Measurements from ENCODE around the gene VPS33B.
A peak's percentile ranks its signal among the peaks of the same experiment; 100 is the strongest.
"Not testable (repeated sequence)": the region's sequence is repeated elsewhere in the genome, so short reads cannot be mapped to it uniquely, and the experiment has no call there.

VPS33B gene

DNA sequence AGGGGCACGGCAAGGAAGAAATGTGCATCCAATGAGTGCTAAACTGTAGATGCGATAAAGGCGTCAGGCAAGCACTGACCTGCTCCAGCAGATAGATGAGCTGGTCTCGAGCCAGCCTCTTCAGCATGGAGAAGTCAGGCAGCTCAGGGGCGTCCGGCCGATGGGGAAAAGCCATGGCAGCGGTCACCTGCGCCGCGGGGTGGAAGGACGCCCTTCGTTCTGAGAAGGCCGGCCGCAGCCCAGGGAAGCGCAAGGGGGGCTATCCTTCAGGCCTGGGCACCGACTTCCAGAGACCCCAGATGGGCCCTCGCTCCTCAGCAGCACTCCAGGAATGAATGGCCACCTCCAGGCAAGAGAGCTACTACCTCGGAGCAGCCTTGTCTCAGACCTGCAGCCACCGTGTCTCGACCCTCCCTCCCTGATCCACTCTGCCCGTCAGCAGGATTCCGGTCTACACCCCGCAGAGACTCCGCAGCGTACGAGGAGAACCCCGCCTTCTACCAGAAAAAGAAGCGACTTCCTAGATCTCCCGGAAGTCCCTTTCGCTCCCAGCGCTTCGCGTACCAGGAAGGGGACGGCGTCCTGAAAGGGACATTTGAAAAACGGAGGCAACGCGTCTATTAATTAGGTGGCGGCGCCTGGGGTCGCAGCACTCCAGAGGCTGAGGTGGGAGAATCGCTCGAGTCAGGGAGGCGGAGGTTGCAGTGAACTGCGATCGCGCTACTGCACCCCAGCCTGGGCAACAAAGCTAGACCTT lies at the start of gene VPS33B:
Gene VPS33B, minus strand, starts transcription at position 520 of the 757 bp plus-strand sequence. Its CDS starts 345 bp downstream, at position 175.
- DNase-seq = peak; percentile 97

DNA sequence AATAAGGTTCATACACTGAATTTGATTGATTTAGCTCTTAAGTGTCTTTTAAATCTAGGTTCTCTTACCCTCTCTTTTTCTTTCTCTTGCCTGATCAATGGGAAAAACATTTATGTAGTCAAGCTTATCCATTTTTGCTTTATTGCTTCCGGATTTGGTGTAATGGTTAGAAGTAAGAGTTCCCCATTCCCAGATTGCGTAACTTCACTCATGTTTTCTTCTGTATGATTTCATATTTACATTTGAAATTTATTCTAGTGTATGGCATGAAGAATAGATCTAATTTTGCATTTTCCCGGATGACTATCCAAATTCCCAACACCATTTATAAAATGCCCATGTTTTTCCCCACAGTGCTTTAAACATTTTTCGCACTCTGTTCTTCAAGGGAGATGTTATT lies 49.8 kb upstream of the VPS33B start:
- no peak for DNase-seq

DNA sequence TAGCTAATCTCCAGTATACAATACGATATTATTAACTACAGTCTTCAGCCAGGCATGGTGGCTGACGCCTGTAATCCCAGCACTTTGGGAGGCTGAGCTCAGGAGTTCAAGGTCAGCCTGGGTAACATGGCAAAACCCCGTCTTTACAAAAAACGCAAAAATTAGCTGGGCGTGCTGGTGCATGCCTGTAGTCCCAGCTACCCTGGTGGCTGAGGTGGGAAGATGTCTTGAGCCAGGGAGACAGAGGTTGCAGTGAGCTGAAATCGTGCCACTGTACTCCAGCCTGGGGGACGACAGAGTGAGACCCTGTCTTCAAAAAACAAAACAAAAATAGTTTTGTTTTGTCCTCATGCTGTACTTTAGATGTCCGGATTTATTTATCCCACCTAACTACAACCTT lies 48.5 kb upstream of the VPS33B start:
- no peak for DNase-seq

DNA sequence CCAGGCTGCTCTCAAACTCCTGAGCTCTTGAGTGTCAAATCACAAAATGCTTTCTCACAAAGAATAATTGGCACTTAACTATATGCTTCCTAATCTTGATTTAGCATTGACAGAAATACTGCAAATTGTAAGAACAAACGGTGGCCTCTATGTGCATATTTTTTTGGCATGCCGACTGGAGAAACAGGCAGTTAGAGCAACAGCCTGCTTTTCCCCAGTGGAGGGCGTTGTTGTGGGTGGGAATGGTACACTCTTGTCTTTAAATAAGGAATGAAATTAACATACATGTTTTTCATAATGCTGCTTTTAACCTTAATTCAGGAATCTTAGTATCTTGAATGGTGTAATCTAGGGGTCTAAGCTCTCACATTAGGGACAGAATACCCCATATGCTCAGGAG lies 46.6 kb upstream of the VPS33B start:
- no peak for DNase-seq

DNA sequence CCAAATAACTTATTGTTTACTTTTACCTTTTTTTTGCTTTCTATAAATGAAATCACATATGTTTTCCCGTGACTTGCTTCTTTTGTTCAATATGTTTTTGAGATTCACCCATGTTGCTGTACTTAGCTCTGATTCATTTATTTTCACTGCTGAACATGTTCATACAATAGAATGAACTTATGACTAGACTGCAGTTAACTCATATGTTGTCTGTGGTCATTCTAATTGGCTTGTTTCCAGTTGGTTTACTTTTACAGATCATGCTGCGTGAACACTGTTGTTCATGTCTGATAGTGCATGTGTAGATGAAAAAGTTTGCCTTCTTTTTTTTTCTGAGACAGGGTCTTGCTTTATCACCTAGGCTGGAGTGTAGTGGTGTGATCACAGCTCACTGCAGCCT lies 46.0 kb upstream of the VPS33B start:
- DNase-seq = no peak

DNA sequence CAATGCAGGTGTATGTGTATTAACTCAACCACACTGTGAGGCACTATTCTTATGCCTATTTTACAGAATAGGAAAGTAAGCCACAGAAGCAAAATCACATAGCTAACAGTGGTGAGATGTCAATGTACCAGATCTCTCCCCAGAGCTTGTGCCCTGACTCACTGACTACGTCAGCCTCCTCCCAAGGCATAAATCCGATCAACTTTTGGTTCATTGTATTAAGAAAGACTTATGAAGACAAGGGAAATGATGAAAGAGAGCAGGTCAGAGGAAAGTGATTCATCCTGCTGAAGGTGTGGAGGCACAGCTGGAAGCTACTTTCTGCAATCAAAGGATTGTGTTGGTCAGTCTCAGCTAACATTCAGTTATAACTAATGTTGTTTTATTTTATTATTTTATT lies 44.6 kb upstream of the VPS33B start:
- DNase-seq = no peak

DNA sequence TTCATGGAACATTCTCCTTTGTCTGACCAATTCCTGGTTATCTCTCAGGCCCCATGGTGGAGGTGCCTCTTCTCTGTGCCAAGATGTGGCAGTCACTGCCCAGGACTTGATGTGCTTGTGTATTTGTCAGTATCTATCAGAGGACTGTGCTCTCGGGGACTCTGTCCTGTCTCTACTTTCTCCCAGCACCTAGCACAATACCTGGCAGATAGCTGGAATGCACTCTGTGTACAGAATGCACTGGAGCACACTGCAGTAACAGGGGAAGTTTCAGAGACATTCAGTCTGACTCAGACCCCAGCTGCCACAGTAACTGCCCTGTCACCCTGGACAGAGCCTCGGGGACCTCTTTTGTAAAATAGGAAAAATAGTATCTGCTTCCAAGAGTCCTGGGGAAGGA lies 43.1 kb upstream of the VPS33B start:
- no peak for DNase-seq

DNA sequence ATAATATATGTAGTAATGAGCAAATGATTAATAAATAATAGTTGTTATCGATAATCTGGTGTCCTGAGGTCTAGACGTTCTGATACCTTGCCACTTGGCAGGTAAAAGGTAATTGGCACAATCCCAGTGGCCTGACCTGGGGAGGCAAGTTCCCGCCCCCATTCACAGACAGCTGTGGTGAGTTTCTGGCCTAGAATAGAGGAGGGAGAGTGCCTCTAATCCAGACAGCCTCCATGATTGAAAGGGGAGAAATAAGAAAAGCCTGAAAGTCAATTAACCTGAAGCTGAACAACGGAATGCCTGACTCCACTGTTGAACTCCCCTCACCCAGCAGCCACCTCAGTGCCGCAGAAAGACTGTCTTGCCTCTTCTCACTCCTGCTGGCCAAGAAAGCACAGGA lies 39.6 kb upstream of the VPS33B start:
- DNase-seq = no peak

DNA sequence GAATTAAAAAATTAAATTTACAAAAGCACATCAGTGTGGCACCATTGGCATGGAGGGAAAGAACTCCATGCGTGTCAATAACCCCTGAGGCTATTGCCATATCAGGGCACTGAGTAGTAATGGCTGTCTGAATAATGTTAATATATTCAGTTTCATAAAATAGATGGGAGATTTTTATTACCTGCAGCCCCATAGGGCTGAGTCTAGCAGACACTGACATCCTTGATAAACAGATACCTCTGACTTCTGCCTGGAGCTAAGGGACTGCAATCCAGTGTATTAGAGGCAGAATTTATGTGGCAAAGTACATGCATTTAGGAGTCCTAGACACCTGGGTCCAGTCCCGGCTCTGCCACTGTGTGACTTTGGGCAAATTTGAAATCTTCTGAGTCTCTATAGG lies 38.8 kb upstream of the VPS33B start:
- no peak for DNase-seq

DNA sequence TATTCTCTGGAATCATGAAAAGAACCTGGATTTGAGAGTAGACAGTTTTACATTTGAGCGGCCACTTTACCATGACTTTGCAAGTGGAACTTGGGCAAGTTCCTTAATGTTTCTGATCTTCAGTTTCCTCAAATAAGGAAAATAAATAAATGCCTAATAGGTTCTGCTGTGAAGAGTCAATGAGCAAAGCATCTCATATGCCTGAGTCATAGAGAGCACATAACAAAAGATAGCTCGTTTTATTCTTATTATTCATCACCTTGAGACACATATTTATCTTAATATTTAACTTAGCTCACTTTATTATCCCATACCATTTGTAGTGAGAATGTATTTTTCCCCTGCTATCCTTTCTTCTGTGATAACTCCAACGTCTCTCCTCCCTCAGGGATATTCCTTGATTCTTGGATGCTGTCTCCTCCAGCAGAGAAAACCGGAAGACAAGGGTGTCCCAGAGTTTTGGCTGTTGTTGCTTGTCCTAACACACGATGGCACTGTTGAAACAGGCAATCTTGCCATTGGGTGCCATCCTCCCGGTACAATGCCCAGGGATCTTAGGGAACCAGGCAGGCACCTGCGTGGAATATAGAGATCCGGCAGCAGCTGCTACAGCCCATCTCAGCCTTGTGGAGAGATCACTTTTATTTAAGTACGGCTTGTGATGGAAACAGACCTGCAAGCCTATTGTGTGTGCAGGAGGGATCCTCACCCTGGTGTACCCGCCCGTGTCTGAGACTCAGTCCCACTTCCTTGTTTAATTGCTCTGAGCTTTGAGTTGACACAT lies 33.3 kb upstream of the VPS33B start:
- peak; percentile 79 for DNase-seq

DNA sequence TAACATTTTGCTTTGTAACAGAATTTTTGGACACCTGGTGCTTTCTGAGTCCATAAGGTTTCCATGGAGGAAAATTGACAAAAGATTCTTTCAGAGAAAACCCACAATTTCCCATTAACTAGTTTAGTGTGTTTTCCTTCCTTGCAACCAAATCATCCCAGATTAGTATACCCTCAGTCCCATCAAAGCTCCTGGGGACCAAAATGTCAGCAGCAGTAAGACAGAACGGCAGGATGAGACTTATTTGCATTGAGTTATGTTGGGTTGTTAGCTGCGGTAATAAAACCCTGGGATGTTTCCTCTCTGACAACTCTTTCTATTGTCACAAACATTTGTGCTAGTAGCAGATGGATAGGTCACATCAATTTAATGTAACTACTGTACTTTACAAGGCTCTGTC lies 32.4 kb upstream of the VPS33B start:
- DNase-seq = no peak

DNA sequence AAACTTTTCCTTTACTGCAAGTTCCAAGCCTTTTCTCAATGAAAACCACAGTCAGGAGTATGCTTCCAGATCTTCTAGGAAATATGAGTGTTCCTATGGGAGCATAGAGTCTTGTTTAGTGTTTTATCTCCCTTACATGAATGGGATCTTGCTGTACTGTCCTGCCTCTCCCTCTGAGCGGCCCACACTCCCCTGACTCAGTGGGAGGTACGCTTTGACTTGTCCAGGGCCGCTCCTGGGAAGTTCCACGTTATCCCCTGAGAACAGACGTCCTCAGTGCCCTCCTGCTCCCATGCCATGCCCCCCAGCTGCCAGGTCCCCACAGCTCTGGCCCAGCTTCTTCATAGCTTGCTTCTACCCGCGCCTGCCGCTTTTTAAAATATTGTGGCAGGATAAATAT lies 28.9 kb upstream of the VPS33B start:
- DNase-seq = no peak

DNA sequence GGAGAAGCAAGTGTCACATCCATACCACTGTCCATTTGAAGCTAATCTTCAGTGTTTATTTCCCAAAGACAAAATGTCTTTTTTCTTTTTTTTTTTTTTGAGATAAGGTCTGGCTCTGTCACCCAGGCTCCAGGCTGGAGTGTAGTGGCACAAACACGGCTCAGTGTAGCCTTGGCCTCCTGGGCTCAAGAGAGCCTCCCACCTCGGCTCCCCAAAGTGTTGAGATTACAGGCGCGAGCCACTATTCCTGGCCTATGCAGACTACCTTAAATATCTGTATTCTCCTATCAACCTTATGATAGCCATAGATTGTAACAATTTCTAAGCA lies 27.7 kb upstream of the VPS33B start:
- DNase-seq = no peak

DNA sequence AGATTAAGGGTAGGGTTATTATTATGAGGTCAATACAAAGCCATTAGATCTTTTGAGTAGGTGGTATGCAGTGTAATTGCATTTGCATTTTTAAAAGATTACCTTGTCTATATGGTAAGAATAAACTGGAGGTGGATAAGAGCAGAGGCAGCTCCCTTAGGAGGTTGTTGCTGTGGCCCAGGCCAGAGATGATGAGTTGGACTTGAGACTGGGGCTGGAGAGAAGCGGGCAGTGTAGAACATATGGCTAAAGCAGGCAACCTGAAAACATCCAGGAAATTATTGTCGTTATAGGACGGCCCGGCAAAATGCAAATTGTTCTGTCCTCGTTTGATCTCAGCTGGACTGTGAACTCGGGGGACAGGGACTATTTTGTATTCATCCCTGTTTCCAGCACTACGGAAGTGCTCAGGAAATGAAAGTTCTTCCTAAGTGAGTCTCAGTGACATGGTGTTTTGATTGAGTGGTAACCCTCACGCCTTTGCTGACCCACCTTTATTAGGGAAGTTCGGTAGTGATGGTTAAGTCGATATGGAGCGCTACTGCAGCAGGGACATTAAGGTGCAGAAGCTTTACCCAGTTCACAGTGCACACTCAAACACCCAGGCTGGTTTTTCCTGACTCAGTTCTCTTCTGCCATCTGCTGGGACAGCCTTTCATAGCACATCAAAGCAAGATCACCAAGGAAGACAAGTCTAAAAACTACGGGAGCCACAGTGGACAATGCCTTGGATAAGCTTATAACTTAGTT lies 27.2 kb upstream of the VPS33B start:
- DNase-seq = peak; percentile 90

DNA sequence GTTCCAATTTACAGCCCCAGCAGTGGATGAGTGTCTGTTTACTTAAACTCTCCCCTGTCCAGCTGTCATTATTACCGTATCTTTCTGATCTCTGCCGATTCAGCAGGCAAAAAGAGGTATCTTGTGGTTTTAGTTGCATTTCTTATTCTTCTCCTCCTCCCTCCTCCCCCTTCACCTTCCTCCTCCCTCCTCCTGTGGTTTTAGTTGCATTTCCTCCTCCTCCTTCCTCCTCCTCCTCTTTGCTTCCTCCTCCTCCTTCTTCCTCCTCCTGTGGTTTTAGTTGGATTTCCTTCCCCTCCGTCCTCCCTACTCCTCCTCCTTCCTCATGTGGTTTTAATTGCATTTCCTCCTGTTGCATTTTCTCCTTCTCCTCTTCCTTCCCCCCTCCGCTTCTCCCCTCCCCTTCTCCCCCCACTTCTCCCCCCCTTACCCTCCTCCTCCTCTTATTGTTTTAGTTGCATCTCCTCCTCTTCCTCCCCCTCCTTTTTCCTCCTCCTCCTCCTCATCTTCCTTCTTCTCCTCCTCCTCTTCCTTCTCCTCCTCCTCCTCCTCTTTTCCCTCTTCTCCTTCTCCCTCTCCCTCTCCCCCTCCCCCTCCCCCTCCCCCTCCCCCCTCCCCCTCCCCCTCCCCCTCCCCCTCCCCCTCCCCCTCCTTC lies 25.3 kb upstream of the VPS33B start:
- peak; percentile 70 for DNase-seq

DNA sequence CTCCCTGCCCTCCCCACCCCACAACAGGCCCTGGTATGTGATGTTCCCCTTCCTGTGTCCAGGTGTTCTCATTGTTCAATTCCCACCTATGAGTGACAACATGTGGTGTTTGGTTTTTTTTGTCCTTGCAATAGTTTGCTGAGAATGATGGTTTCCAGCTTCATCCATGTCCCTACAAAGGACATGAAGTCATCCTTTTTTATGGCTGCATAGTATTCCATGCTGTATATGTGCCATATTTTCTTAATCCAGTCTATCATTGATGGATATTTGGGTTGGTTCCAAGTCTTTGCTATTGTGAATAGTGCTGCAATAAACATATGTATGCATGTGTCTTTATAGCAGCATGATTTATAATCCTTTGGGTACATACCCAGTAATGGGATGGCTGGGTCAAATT lies 23.7 kb upstream of the VPS33B start:
- DNase-seq = not testable (repeated sequence)

DNA sequence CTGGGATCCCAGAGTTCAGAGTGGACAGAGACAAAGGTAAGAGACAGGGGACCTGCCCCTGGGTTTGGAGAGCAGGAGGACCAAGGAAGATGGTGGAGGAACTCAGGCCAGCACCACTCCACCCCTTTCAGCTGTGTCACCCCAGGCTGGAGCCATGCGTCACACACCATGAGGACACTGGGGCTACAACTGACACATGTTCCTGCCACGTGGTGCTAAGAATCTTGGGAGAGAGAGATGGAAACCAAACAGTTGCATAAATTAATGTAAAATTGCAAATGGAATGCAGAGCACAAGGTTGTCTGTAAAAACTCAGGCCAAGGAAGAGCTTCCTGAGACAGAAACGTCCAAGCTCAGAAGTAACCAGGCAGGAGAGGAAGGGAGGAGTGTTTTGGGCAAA lies 22.7 kb upstream of the VPS33B start:
- no peak for DNase-seq

DNA sequence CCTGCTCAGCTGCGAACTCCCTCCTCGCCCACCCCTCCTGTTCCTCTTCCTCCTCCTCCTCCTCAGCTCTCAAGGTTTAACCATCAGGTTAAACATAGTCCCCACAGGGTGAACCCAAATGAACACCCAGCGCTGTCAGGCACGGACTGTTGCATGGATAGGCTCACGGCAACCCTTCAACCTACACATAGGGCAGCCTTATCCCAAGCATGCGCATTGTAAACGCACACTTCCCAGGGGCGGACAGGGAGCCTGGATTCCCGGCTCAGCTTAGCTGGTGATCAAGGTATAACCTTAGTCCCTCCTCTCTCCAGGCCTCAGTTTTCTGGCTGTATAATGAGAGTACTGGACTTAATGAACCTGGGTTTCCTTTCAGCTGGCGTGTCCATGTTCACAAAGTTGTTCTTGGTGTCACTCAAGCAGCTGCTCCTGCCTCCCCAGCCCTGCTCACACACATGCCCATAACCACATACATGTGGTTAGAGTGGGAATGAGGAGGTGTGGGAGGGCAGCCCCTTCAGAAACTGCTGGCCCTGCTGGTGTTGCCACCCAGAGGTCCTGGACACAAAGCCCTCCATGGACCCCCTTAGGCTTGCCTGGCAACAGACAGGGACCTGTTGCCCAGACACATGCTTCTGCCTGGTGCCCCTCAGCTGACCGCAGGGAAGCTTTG lies 20.9 kb upstream of the VPS33B start:
- no peak for DNase-seq

DNA sequence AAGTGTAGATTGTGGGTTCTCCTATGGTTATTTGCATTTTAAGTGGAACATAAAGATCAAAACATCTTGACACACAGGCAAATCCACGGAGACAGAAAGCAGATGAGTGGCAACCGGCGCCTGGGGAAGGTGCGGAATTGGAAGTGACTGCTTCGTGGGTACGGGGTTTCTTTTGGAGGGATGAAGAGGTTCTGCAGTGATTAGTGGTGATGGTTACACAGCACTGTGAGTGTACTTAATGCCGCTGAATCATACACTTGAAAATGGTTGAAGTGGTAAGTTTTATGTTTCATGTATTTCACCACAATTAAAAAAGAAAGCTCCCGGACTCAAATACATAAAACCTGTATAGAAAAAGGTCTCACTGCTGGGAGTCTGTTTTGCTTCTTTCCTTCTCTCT lies 18.5 kb upstream of the VPS33B start:
- DNase-seq = no peak

DNA sequence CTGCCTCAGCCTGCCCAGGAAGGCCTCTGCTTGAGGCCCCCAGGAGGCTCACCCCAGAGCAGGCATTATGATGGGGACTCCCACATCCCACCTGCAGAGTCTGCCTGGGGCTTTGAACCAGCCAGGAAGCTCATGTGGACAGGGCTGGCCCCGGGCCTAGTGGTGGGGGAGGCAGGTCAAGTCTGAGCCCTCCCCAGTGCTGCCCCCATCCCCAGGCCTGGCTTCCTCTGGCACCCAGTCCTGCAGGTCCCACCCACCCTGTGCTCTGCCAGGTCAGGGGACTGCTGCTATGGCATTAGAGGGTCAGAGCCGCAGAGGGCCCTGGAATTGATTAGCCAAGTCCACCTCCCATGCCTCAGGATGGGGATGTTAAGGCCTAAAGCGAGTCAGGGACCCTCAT lies 17.6 kb upstream of the VPS33B start:
- no peak for DNase-seq

DNA sequence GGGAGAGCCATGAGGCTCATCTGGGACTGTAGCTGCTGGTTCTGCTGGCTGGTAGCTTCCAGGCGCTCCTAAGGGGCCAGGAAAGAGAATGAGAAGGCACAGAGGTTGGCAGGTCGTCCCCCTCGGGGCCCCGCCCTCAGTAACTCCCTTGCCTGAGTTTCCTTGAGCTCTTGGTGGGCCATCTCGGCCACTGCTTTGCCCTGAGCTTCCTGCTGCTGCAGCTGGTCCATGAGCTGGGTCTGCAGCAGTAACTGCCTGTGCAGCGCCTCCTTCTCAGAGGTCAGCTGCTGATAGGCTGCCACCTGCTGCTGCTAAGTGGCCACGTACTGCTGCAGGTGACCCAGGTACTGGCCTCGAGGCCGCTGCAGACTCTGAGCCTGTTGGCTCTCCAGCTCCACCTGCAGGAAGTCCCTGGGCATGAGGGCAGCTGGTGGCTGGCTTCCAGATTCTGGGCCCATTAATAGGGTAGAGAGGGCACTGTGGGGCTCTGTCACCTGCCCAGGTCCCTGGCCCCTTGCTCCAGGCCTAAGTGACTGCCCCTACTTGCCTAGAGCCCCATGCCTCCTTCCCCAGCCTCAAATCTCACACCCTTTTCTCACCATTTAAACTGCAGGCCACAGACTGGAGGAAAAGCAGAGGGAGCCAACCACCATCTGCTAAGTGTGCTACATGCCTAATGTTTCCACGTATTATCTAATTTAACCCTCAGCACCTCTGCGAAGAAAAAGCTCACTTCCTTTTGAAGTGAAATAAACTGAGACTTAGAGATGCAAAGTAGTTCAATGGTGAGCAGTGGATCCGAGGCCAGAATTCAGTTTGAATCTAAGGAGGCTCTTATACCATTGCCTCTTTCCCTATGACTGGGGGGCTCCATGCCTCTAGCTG lies 10.8 kb upstream of the VPS33B start:
- DNase-seq = peak; percentile 75

DNA sequence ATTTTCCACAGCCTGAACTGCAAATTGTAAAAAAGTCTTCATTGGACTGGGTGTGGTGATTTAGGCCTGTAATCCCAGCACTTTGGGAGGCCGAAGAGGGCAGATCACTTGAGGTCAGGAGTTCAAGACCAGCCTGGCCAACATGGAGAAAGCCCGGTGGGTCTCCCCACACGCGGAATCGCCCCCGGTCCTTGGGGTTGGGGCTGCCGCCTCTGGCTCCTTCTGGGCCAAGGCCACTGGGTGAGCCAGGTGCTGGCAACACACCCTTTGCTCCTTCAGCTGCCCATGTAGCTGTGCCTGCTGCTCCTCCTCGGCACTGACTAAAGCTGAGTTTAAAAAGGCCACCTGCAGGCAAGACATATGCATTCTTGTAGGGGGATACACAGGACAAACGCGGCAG lies 9.4 kb upstream of the VPS33B start:
- no peak for DNase-seq
